EL (cell line): ENCODE data around the gene PTPRM.

Source experiments
- DNase-seq: peaks from one replicate; pipeline ENCODE4 v3.0.0-alpha.2; 2016

PTPRM gene

GRCh38 chr18:7567474-7568425 lies 634 bp downstream of the PTPRM start:
- peak; percentile 65 for DNase-seq

- DNase-seq, result peak; percentile 41
These were observed 1.3 kb downstream of the PTPRM start for GRCh38 chr18:7568426-7568825.

- DNase-seq, result no peak
These were observed 4.5 kb downstream of the PTPRM start for GRCh38 chr18:7571626-7572025.

GRCh38 chr18:7572822-7573221 lies 5.7 kb downstream of the PTPRM start:
- peak; percentile 61 for DNase-seq

DNA sequence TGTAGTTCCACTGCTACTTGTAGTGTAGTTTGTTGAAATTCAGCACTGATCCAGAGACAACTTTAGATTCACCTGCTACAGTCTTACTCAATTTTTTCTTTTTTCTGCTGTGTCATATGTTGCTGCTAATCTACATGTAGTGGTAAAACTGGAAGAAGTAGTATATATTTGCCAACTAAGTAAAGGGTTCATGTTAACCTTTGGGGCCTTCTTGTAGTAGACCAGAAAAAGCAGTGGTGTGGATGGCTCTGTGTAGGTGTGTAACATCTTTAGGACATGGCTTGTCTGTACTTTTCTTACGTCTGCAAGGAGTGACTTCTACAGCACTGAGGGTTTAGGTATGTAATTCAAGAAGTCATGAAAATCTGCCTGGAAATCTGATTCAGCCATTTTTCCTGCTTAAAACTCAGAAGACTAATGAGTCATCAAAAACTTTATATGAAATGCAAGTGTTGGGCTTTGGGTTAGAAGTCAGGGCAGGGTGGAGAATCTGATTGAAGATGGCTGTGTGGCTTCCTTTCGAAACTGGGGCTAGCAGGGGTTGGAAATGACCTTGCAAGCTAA lies 8.4 kb downstream of the PTPRM start:
- peak; percentile 75 for DNase-seq

DNA sequence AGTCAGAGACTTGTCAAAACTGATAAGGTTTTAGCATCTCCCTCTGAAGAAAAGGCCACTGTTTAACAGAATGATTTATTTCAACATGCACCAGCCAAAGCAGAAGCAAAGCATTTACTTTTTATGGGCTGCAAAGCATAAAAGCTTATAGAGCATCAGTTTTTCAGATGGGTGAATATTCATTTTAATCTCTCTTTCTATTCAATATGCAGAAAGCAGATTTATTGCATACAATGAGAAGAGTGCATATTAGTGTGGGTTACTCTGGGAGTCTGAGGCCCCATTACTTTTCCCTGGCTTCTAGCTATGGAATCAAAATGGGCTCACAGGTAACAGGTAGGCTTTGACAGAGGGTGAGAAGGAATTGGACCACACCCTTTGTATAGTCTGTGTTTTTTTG lies 9.0 kb downstream of the PTPRM start:
- DNase-seq, result no peak

DNA sequence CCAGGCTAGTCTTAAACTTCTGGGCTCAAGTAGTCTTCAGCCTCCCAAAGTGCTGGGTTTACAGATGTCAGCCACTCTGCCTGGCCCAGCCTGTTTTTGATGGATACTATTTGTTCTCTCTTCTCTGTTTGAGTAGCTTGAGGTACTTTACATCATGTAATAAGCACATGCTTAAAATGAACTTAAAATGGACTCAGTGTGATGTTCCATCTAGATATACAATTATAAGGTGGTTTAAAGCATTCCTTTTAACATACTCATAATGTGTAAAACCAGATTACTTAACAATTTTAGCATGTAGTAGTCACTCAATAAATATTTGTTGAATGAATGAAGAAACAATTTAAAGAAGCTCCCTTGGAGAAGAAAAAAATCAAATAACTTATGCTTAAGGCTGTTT lies 9.6 kb downstream of the PTPRM start:
- DNase-seq, result peak; percentile 76

- DNase-seq, result peak; percentile 96
These were observed 10.6 kb downstream of the PTPRM start for GRCh38 chr18:7577706-7578105.

DNA sequence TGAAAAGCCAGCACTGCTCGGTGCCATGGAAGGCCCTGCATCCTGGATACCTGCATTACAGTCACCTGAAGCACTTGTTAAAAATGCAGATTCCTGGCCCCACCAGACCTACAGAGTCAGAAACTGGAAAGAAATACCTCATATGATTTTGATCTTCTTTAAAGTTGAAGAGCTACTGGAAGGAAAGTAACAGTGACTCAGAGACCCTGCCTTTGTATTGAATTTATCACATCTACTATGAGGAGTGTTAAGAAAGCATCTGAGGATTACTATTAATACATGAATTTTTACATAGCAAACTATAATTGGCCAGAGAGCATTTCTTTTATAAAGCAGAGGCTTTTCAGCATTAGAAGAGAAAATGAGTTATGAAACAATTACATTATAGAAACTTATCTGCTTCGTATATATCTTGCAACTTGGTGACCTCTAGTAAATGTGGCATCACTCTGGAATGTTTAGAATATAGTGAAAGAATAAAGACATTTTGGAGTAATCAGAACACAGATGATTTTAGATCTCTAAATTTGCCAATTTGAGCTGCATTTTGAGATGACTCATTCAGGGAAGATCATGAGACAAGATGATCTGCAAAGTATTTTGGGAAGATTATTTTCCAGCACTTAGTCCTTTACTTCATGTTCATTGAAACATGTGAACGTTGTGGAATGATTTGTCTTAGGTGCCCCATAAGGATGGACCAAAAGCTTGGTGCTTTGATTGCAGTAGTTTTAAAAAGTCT lies 12.2 kb downstream of the PTPRM start:
- peak; percentile 46 for DNase-seq

GRCh38 chr18:7579918-7580542 lies 12.9 kb downstream of the PTPRM start:
- no peak for DNase-seq

- DNase-seq, result no peak
These were observed 17.6 kb downstream of the PTPRM start for GRCh38 chr18:7584646-7585275.

DNA sequence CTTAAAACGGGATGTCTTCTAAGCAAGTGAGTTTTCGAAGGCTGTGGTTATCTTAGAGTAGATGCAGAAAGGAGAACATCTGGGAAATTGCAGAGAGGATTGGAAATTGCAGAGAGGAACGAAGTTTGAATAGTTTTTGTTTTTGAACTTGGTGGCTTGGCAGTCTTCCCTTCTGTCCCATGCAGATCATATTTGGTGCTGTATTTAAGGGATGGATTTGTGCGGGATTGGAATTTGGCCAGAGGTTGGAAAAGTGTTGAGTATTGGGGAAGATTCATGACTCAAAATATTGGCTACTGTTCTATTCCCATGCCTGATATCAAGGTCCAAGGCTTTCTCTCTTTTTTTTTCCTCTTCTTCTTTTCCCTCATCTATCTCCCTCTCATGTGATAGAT lies 18.2 kb downstream of the PTPRM start:
- no peak for DNase-seq

- no peak for DNase-seq
These were observed 19.3 kb downstream of the PTPRM start for GRCh38 chr18:7586379-7586778.

DNA sequence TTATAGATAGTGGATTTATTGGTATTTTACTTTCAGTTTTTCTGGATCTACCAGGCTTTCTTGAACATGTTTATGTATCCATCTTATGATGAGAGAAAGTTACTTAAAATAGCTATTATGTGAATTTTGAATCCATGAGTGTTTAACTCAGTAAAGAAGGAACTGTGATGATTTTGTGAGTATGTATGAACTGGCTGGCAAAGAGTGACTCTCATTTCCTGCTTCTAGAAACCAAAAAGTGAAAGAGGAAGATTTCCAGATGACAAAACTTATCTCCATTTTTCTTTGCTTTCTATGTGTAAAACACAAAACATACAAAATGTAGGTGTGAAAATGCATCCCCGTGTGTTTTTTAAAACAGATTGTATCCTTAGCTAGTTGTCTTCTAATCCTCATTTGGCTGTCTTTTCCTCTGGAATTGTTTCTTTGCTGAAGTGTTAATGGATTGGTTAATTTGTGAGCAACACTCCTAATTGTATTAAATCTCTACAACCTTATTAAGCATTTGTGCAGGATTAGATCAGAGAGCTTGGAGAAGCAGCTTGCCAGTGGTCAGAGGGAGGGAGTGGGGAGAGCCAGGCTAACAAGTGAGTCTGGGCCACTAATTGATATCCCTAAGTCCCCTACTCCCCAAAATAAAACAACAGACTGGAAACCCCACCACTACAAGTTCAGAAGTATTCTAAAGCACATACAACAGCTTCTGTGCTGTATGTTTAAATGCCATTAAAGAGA lies 23.9 kb downstream of the PTPRM start:
- DNase-seq, result no peak

DNA sequence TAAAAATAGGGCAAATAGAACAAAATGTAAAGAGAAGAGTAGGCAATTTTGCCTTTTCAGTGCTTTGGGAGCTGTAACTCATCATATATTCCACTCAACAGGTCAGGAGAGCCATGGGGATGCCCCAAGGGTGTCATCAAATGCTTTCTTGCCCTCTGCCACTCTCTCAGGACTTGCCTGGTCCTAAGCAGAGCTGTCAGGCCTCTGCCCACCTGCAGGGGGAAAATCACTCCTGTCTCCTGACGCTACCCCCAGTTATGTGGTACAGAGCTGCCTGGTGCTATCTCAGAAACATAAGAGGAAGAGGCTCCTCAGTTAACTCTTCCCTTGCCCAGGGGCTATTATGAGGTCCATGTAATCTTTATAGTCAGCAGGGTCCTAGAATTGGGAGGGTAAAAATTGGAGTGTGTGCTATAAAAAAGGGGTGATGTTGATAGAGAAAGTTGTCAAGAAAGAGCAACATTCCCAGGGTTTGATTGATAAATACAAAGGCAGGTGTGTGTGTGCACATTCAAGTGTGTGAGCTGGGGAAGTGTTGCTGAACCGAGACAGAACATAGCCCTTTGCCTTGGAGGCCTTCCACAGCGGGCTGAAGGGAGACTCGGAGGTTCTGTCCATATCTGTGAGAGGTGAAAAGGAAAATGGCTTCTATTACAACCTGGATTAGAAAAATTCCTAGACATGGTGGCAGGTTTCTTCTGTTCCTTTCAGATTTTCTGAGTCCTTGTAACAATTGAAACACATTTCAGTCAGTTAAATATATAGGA lies 25.4 kb downstream of the PTPRM start:
- DNase-seq, result no peak

GRCh38 chr18:7593218-7593819 lies 26.2 kb downstream of the PTPRM start:
- no peak for DNase-seq

DNA sequence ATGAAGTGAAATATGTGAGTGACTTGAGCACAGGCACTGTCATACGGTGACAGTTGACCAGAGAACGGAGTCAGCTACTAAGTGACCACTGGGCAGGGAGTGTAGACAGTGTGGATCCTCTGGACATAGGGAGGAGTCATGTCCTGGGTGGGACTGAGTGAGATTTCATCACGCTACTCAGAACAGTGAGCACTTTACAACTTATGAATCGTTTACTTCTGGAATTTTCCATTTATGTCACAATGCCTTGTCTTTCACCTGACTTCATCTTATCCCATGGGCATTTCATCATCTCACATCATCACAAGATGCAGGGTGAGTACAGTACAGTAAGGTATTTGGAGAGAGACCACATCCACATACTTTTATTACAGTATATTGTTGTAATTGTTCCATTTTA lies 29.0 kb downstream of the PTPRM start:
- DNase-seq, result no peak

DNA sequence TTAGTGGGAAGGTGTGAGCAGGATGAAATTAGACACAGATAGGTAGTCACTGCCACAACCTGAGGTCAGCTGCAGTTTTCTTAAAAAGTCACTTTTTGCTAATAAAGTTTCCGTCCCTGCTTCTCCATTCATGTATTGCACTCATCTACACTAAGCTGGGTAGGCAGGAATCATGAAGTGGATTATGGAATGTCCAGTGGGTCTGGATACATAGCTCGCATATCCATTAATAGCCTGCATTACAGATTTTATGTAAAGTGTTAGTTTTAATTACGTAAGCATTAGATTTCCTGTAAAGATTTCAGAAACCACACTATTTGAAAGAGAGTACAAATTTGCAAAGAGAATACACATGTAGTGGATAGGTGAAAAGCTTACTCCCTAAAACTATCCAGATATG lies 30.4 kb downstream of the PTPRM start:
- no peak for DNase-seq

- DNase-seq, result peak; percentile 54
These were observed 31.3 kb downstream of the PTPRM start for GRCh38 chr18:7598167-7599047.

- no peak for DNase-seq
These were observed 32.9 kb downstream of the PTPRM start for GRCh38 chr18:7600036-7600435.
